IMR-90 (cell line): ENCODE measurements around the gene STX7. TPM values are rescaled to one million over a fixed set of nuclear protein-coding genes. Genes with fewer than 3 reads are reported as not detected.

Experiments used
- ATAC-seq: fragments of 200-7000 bp; cut with Tn5 transposase; 2 replicates; pipeline ENCODE4 v1.9.1; 2020; ENCODE audit warnings: low read depth, mild to moderate bottlenecking, moderate library complexity
- BruUV-seq: library from RNA; stranded (reverse); fragments of 400-500 nt; replicated peaks from 2 replicates; lab custom pipeline; 2021; lab: Mats Ljungman, UMichigan
- CTCF ChIA-PET: fragments of 300-600 bp; formaldehyde crosslinking; extraction: SDS; loops from one replicate; lab custom pipeline; 2021; ENCODE audit warnings: antibody characterized with exemption; lab: Yijun Ruan, JAX
- POLR2A ChIA-PET: fragments of 300-600 bp; sonication (Branson Sonifier 250); formaldehyde crosslinking; loops from one replicate; lab custom pipeline; 2022; ENCODE audit warnings: antibody characterized with exemption; ENCODE audit not compliant: unreplicated experiment; lab: Charles Lee
- DNase-seq: peaks from one replicate; pipeline ENCODE4 v3.0.0; 2013
- H2AFZ ChIP-seq: replicated peaks from 2 replicates; pipeline ENCODE3; 2013; ENCODE audit warnings: low read length, mild to moderate bottlenecking; ENCODE audit not compliant: poor library complexity
- H2AK5ac ChIP-seq: 2 replicates; pipeline ENCODE4 v1.6.1; 2013; ENCODE audit warnings: low read depth, low read length, inconsistent platforms
- H2AK9ac ChIP-seq: replicated peaks from 2 replicates; pipeline ENCODE3; 2013; ENCODE audit warnings: mild to moderate bottlenecking, low read depth, low read length, moderate library complexity; ENCODE audit not compliant: poor library complexity
- H2BK120ac ChIP-seq: 2 replicates; pipeline ENCODE4 v1.6.1; 2013; ENCODE audit warnings: low read depth, low read length, inconsistent platforms
- H2BK15ac ChIP-seq: 3 replicates; pipeline ENCODE4 v1.6.1; 2013; ENCODE audit warnings: low read depth, low read length, inconsistent platforms
- H2BK20ac ChIP-seq: 2 replicates; pipeline ENCODE4 v1.6.1; 2013; ENCODE audit warnings: low read depth, mild to moderate bottlenecking, inconsistent platforms, low read length, moderate library complexity
- H2BK5ac ChIP-seq: 2 replicates; pipeline ENCODE4 v1.6.1; 2013; ENCODE audit warnings: mild to moderate bottlenecking, low read depth, low read length, inconsistent platforms; ENCODE audit not compliant: poor library complexity, severe bottlenecking
- H3K14ac ChIP-seq: replicated peaks from 2 replicates; pipeline ENCODE4 v1.6.1; 2013; ENCODE audit warnings: low read depth, low read length, inconsistent platforms
- H3K18ac ChIP-seq: 2 replicates; pipeline ENCODE4 v1.6.1; 2013; ENCODE audit warnings: low read depth, low read length, control low read depth
- H3K23ac ChIP-seq: 2 replicates; pipeline ENCODE4 v1.6.1; 2013; ENCODE audit warnings: low read depth, low read length, inconsistent platforms
- H3K27ac ChIP-seq: 2 replicates; pipeline ENCODE4 v1.5.1; 2013; ENCODE audit warnings: mild to moderate bottlenecking, control low read depth, low read length; ENCODE audit not compliant: insufficient read depth
- H3K27me3 ChIP-seq: 2 replicates; pipeline ENCODE4 v1.6.1; 2013; ENCODE audit warnings: low read length; ENCODE audit not compliant: control insufficient read depth, insufficient read depth
- H3K36me3 ChIP-seq: 2 replicates; pipeline ENCODE4 v1.6.1; 2013; ENCODE audit warnings: low read length, mixed read lengths; ENCODE audit not compliant: control insufficient read depth, insufficient read depth
- H3K4ac ChIP-seq: 2 replicates; pipeline ENCODE4 v1.6.1; 2013; ENCODE audit warnings: low read depth, low read length, inconsistent platforms
- H3K4me1 ChIP-seq: 2 replicates; pipeline ENCODE4 v1.6.1; 2013; ENCODE audit warnings: low read length, mixed read lengths; ENCODE audit not compliant: control insufficient read depth, insufficient read depth
- H3K4me2 ChIP-seq: 2 replicates; pipeline ENCODE4 v1.6.1; 2013; ENCODE audit warnings: low read depth, mild to moderate bottlenecking, control low read depth, low read length, moderate library complexity
- H3K4me3 ChIP-seq: 2 replicates; pipeline ENCODE4 v1.5.1; 2013; ENCODE audit warnings: low read depth, mild to moderate bottlenecking, control low read depth, low read length, moderate library complexity; ENCODE audit not compliant: insufficient read depth
- H3K56ac ChIP-seq: 2 replicates; pipeline ENCODE4 v1.6.1; 2013; ENCODE audit warnings: low read length, inconsistent platforms; ENCODE audit not compliant: insufficient read depth; ENCODE audit errors: extremely low read depth
- H3K79me1 ChIP-seq, 2 experiments: 2 replicates each; pipeline ENCODE4 v1.6.1; 2013; ENCODE audit warnings: low read length in 2 of 2, inconsistent platforms in 1 of 2, low read depth in 1 of 2
- H3K9ac ChIP-seq: 2 replicates; pipeline ENCODE4 v1.6.1; 2013; ENCODE audit warnings: low read depth, low read length, control low read depth
- H3K9me1 ChIP-seq: 2 replicates; pipeline ENCODE4 v1.6.1; 2013; ENCODE audit warnings: low read length, inconsistent platforms; ENCODE audit not compliant: insufficient read depth
- H3K9me3 ChIP-seq: 2 replicates; pipeline ENCODE4 v1.6.1; 2013; ENCODE audit warnings: low read length; ENCODE audit not compliant: control insufficient read depth, insufficient read depth
- H4K20me1 ChIP-seq: 2 replicates; pipeline ENCODE4 v1.6.1; 2013; ENCODE audit warnings: low read length, inconsistent platforms; ENCODE audit not compliant: insufficient read depth
- H4K5ac ChIP-seq: 2 replicates; pipeline ENCODE4 v1.6.1; 2013; ENCODE audit warnings: mild to moderate bottlenecking, low read depth, low read length, control low read depth
- H4K8ac ChIP-seq, 2 experiments: 2 replicates each; pipeline ENCODE4 v1.6.1; 2013; ENCODE audit warnings: low read depth in 2 of 2, low read length in 2 of 2, control low read depth in 1 of 2, inconsistent platforms in 1 of 2
- H4K91ac ChIP-seq: 2 replicates; pipeline ENCODE4 v1.6.1; 2013; ENCODE audit warnings: low read depth, low read length, inconsistent platforms; ENCODE audit not compliant: insufficient read depth
- CEBPB ChIP-seq: IDR thresholded peaks from 2 replicates; pipeline ENCODE4 v1.6.1; 2012; ENCODE audit warnings: low read depth, low read length, improper control_type of control experiment
- CHD1 ChIP-seq: IDR thresholded peaks from 2 replicates; pipeline ENCODE4 v1.6.1; 2012; ENCODE audit warnings: low read depth, low read length, improper control_type of control experiment
- ELK1 ChIP-seq: fragments of 150-350 bp; IDR thresholded peaks from 2 replicates; pipeline ENCODE4 v1.6.1; 2016; ENCODE audit warnings: low read depth, mild to moderate bottlenecking, low read length, moderate library complexity, borderline replicate concordance
- MAFK ChIP-seq: IDR thresholded peaks from 2 replicates; pipeline ENCODE4 v1.6.1; 2012; ENCODE audit warnings: low read depth, low read length, improper control_type of control experiment
- MXI1 ChIP-seq: IDR thresholded peaks from 2 replicates; pipeline ENCODE4 v1.6.1; 2012; ENCODE audit warnings: low read depth, mild to moderate bottlenecking, low read length, moderate library complexity, borderline replicate concordance
- NFE2L2 ChIP-seq: fragments of 150-350 bp; IDR thresholded peaks from 2 replicates; pipeline ENCODE4 v1.6.1; 2016; ENCODE audit warnings: low read depth, mild to moderate bottlenecking, low read length
- SMC3 ChIP-seq: fragments of 150-350 bp; IDR thresholded peaks from 2 replicates; pipeline ENCODE4 v1.6.1; 2016; ENCODE audit warnings: low read depth, mild to moderate bottlenecking, antibody characterized with exemption, low read length, moderate library complexity
- USF2 ChIP-seq: fragments of 150-350 bp; IDR thresholded peaks from 2 replicates; pipeline ENCODE4 v1.6.1; 2017; ENCODE audit warnings: mild to moderate bottlenecking, antibody characterized with exemption, low read length, low read depth
- WGBS, 2 experiments: methylation state at CpG; one replicate each; pipeline versions ENCODE4 v1.1.5 to v1.1.7; 2013; ENCODE audit warnings: missing lambda C conversion rate in 2 of 2; ENCODE audit not compliant: insufficient read length in 1 of 2; ENCODE audit errors: extremely low coverage in 2 of 2; 5-methylcytosine and 5-hydroxymethylcytosine counted together
- dilution Hi-C: fragments of 300-500 bp; cut with HindIII; formaldehyde crosslinking; loops from one replicate; pipeline ENCODE4 v1.14.3; 2018; ENCODE audit warnings: low sequenced_read_pairs; ENCODE audit not compliant: unreplicated experiment
- in situ Hi-C: fragments of 300-500 bp; cut with MboI; formaldehyde crosslinking; loops from 3 replicates; pipeline ENCODE4 v1.14.3; 2019; ENCODE audit warnings: low sequenced_read_pairs, inconsistent platforms, mixed read lengths
- intact Hi-C: fragments of 100-400 bp; cut with micrococcal nuclease; formaldehyde crosslinking; loops from 2 replicates; pipeline ENCODE4 v1.10.0; 2022
- polyA plus RNA-seq, 3 experiments: library from polyadenylated mRNA; depleted of rRNA; stranded (reverse); fragments of >200 nt; gene quantifications; 2 replicates each; pipeline ENCODE4 v1.2.3, GENCODE V29; 2012; ENCODE audit warnings: low replicate concordance in 1 of 3
- total RNA-seq: library from RNA; depleted of rRNA; stranded (reverse); fragments of >200 nt; gene quantifications from 2 replicates; pipeline ENCODE4 v1.2.3, GENCODE V29; 2012

Gene STX7
- total and polyA plus RNA-seq, 2 of the 4 experiments (the other 2 are of a cell fraction), result 16.5 to 35.1 TPM

- no peak overlapping the region for H4K91ac ChIP-seq
- H3K9ac ChIP-seq, result no peak overlapping the region
- no peak overlapping the region for H3K18ac ChIP-seq
- no peak overlapping the region for H4K5ac ChIP-seq
- no peak overlapping the region for H3K14ac ChIP-seq
- in situ Hi-C loops, result no loop called here
- H3K23ac ChIP-seq, result no peak overlapping the region
- dilution Hi-C loops, result no loop called here
- BruUV-seq, result no TSS peak
- no peak overlapping the region for H4K8ac ChIP-seq
- H4K20me1 ChIP-seq, result peaks cover 58% of the 10 kb centered on the region; the same call in 1 of the 2 replicates
- peaks cover 45 to 66% of the 10 kb centered on the region in 2 experiments for H3K79me1 ChIP-seq
- WGBS, 2 experiments, result no CpG with 5 or more reads among the region's 2 CpGs
- H2BK120ac ChIP-seq, result no peak overlapping the region
- no peak for ATAC-seq
- H3K36me3 ChIP-seq, result peaks cover 4% of the 10 kb centered on the region; the same call in 1 of the 2 replicates
- H3K9me1 ChIP-seq, result peaks cover 9% of the 10 kb centered on the region; the same call in 1 of the 2 replicates
- no peak overlapping the region for H3K4me2 ChIP-seq
- peaks cover 6% of the 10 kb centered on the region for H3K4me1 ChIP-seq
- intact Hi-C loops, result no loop called here
- TF ChIP-seq MXI1 (no peak), CHD1 (no peak), MAFK (no peak), CEBPB (no peak), NFE2L2 (no peak), ELK1 (no peak), SMC3 (no peak), USF2 (no peak)
- no peak overlapping the region for H3K27ac ChIP-seq
- no peak overlapping the region for H2AFZ ChIP-seq
- H2AK5ac ChIP-seq, result no peak overlapping the region
- no peaks in the 10 kb centered on the region for H3K9me3 ChIP-seq
- H3K56ac ChIP-seq, result no peak overlapping the region
- no peaks in the 10 kb centered on the region for H3K27me3 ChIP-seq
- no peak overlapping the region for H3K4ac ChIP-seq
- CTCF ChIA-PET, result no interaction called here
- POLR2A ChIA-PET, result no interaction called here
- no peak overlapping the region for H3K4me3 ChIP-seq
- no peak overlapping the region for H2BK15ac ChIP-seq
- H2BK5ac ChIP-seq, result no peak overlapping the region
- DNase-seq, result no peak
- no peak overlapping the region for H2BK20ac ChIP-seq
- H2AK9ac ChIP-seq, result no peak overlapping the region
Observed at GRCh38 chr6:132506461-132506860, 6.5 kb downstream of the STX7 start.
